H7 (cell line): ENCODE data around the gene MRPL1. TPM values are rescaled to one million over a fixed set of nuclear protein-coding genes. Genes with fewer than 3 reads are reported as not detected.
"Not testable (repeated sequence)": the region's sequence is repeated elsewhere in the genome, so short reads cannot be mapped to it uniquely, and the experiment has no call there.

Experiments
- DNase-seq: peaks from one replicate; pipeline ENCODE4 v3.0.0; 2012
- H3K27me3 ChIP-seq: 2 replicates; pipeline ENCODE4 v1.6.0; 2011; ENCODE audit warnings: mild to moderate bottlenecking, low read length; ENCODE audit not compliant: control insufficient read depth, insufficient read depth
- H3K36me3 ChIP-seq: replicated peaks from 2 replicates; pipeline ENCODE4 v1.5.1; 2011; ENCODE audit warnings: low read length; ENCODE audit not compliant: control insufficient read depth, insufficient read depth
- H3K4me3 ChIP-seq: 2 replicates; pipeline ENCODE4 v1.5.1; 2011; ENCODE audit warnings: low read depth, mild to moderate bottlenecking, control low read depth, low read length, moderate library complexity; ENCODE audit not compliant: insufficient read depth
- total RNA-seq: library from RNA; depleted of rRNA; stranded (reverse); fragments of >200 nt; shearing (Covaris generic); gene quantifications from 2 replicates; pipeline ENCODE4 v1.2.3, GENCODE V29; 2014

MRPL1 gene
- total RNA-seq, 1 experiment from 2014 or later: 28.7 TPM

DNA sequence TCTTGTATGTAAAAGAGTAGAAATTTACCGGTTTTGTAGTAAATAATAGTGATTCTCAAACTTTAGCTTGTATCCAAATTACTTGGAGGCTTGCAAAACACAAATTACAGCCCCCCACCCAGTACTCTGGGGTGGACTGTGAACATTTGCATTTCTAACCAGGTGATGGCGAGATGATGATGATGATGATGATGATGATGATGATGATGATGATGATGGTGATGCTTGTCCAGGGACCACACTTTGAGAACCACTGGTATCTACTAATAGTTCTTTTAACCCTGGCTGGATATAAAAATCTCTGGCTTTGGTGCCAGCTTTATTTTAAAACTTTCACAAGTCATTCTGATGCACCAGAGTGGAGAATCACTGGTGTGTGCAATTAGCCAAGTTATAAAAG, 96.3 kb downstream of the MRPL1 start:
- DNase-seq: no peak
- Histone ChIP-seq H3K4me3 (no peak overlapping the region), H3K27me3 (no peaks in the 10 kb centered on the region), H3K36me3 (peaks cover 2% of the 10 kb centered on the region)

GRCh38 chr4:77959566-77960338, 97.1 kb downstream of the MRPL1 start:
- H3K27me3 ChIP-seq: no peaks in the 10 kb centered on the region
- H3K4me3 ChIP-seq: no peak overlapping the region
- peaks cover under 1% of the 10 kb centered on the region; the same call in 1 of the 2 replicates for H3K36me3 ChIP-seq
- peak; percentile 12 for DNase-seq

GRCh38 chr4:77960367-77960766, 97.7 kb downstream of the MRPL1 start:
- Histone ChIP-seq H3K27me3 (no peaks in the 10 kb centered on the region), H3K4me3 (no peak overlapping the region), H3K36me3 (no peaks in the 10 kb centered on the region)
- no peak for DNase-seq

GRCh38 chr4:77963004-77963403, 100.4 kb downstream of the MRPL1 start:
- no peaks in the 10 kb centered on the region for H3K27me3 ChIP-seq
- DNase-seq: no peak

GRCh38 chr4:77973657-77974056, 111.0 kb downstream of the MRPL1 start:
- DNase-seq, H3K4me3 ChIP-seq, H3K27me3 ChIP-seq, H3K36me3 ChIP-seq: not testable (repeated sequence)

More at GRCh38 chr4:77963004-77963403, 100.4 kb downstream of the MRPL1 start:
- H3K36me3 ChIP-seq: no peaks in the 10 kb centered on the region
- H3K4me3 ChIP-seq: no peak overlapping the region

GRCh38 chr4:77982900-77983540, 120.4 kb downstream of the MRPL1 start:
- not testable (repeated sequence) for H3K27me3 ChIP-seq, DNase-seq, H3K4me3 ChIP-seq, H3K36me3 ChIP-seq

DNA sequence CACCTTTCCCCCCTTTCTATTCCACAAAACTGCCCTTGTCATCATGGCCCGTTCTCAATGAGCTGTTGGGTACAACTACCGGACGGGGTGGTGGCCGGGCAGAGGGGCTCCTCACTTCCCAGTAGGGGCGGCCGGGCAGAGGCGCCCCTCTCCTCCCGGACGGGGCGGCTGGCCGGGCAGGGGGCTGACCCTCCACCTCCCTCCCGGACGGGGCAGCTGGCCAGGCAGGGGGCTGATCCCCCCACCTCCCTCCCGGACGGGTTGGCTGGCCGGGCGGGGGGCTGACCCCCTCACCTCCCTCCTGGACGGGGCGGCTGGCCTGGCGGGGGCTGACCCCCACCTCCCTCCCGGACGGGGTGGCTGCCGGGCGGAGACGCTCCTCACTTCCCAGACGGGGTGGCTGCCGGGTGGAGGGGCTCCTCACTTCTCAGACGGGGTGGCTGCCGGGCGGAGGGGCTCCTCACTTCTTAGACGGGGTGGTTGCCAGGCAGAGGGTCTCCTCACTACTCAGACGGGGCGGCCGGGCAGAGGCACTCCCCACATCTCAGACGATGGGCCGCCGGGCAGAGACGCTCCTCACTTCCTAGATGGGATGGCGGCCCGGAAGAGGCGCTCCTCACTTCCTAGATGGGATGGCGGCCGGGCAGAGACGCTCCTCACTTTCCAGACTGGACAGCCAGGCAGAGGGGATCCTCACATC, 121.1 kb downstream of the MRPL1 start:
- not testable (repeated sequence) for H3K27me3 ChIP-seq, DNase-seq, H3K36me3 ChIP-seq, H3K4me3 ChIP-seq

DNA sequence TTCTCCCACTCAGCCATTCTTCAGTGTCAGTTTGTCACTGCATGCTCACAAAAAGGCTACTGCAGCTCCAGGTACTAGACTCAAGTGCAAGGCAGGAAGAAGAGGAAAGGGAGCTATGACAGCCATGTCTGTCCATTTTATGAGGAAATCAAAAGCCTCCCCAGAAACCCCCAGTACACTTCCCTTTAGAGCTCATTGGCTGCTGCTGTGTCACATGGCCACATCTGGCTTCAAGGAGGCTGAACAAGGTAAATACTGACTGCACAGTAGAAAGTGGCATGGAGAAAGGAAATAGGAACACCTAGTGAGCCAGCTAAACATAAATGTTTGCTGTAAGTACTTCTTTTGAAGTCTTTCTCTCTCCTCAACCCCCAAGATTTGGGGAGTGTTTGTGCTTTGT, 127.3 kb downstream of the MRPL1 start:
- Histone ChIP-seq H3K36me3 (no peaks in the 10 kb centered on the region), H3K4me3 (no peak overlapping the region), H3K27me3 (no peaks in the 10 kb centered on the region)
- no peak for DNase-seq

DNA sequence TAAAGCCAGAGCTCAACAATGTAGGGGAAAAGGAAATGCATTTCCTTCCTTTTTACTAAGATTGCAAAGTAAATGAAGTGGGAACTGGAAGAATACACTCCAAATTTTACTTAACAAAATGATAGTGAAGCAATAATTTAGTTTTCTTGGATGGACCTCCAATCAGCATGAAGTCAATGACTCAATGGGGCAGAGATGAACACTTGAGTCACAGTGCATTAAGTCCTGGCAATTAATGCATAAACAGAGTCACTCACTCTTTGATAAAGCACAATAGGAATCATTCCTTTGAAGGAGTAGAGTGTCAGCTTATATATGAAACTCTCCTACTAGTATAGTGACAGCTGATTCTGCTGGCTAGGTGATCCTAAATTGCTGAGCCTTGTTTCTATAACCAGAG, 127.8 kb downstream of the MRPL1 start:
- Histone ChIP-seq H3K36me3 (no peaks in the 10 kb centered on the region), H3K27me3 (no peaks in the 10 kb centered on the region), H3K4me3 (no peak overlapping the region)
- DNase-seq: no peak

DNA sequence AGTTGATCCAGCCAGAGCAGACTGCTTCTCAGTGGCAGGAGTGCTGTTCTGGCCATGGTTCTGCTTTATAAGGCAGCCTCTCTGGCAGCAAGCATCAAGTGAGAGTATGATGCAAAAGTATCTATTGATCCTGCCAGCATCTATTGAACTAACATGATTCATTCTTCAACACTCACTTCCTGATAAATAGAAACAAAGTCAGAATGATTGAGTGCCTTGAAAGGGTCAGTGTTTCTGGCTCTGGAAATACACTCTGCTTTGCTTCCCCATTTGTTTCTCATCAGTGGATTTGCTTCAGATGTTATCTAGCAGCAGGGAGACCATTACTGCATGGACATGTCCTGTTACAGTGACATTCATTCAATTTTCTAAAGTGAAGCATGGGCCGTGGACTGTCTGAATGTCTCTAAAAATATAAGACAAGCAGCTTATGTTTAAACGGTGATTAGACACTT, 128.3 kb downstream of the MRPL1 start:
- H3K4me3 ChIP-seq: no peak overlapping the region
- no peak for DNase-seq

GRCh38 chr4:77992581-77992980, 130.0 kb downstream of the MRPL1 start:
- no peaks in the 10 kb centered on the region for H3K36me3 ChIP-seq
- DNase-seq: no peak
- no peak overlapping the region for H3K4me3 ChIP-seq
- H3K27me3 ChIP-seq: no peaks in the 10 kb centered on the region

More for the DNA sequence above, 128.3 kb downstream of the MRPL1 start:
- Histone ChIP-seq H3K27me3 (no peaks in the 10 kb centered on the region), H3K36me3 (no peaks in the 10 kb centered on the region)

DNA sequence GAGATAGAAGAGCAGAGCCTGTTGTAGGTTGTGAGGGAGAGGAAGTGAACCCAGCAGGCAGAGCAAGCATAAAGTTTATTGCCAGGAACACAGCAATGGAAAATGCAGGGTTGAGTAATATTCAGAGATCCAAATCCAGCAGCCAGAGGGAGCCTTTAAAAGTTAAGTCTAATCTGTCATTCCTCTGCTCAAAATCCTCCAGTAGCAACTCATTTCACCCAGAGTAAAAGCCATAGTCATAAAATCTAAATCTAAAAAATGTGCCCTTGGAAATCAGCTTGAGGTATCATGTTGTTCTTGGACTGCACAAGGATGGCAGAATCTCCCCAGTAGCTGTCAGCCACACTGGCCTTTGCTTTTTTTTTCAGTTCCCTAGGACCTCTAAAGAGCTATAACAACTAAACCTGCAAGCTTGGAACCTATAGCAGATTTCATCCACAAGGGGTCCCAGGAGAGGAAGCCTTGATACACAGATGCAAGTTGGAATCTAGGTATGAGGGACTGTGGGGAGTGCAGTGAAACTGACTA, 131.6 kb downstream of the MRPL1 start:
- H3K36me3 ChIP-seq: no peaks in the 10 kb centered on the region
- no peaks in the 10 kb centered on the region for H3K27me3 ChIP-seq
- DNase-seq: peak; percentile 73
- H3K4me3 ChIP-seq: no peak overlapping the region

DNA sequence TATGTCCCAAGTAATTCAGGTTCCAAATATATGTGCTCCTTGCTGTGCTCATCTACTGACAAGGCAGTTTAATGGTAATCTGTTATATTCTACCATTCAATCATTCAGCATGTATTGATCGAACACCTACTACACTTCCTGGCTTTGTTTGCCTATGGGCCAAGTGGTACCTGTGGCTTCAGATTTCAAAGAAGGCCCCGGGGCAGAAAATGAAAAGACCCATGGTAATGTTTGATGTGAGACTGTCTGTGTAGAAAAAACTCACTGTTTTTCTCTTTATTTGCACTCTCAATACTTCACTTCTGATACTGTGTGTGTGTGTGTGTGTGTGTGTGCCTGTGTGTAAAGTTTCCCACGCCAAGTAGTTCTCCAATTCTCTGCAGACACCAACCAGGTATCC, 133.4 kb downstream of the MRPL1 start:
- no peak for DNase-seq
- no peak overlapping the region for H3K4me3 ChIP-seq
- H3K36me3 ChIP-seq: no peaks in the 10 kb centered on the region
- H3K27me3 ChIP-seq: no peaks in the 10 kb centered on the region

DNA sequence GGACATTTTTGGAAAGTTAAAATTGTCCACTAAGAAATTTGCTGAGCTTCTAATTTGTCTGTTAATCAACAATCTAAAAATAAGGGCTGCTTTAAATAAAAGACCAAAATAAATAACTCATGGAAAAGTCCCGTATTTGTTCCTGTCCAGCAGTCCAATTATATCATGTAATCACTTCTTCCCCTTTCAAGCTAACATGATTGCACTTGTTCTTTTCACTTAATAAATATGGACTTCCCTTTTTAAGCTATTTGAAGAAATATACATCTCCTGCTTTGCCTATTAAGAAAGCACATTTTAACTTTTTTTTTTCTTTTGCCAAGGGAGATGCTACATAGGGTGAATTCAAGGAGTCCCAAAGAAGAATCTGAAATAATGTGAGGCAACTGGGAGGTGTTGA, 138.9 kb downstream of the MRPL1 start:
- no peak overlapping the region for H3K4me3 ChIP-seq
- no peak for DNase-seq
- H3K27me3 ChIP-seq: no peaks in the 10 kb centered on the region
- no peaks in the 10 kb centered on the region for H3K36me3 ChIP-seq
